Activated CD8-positive, alpha-beta memory T cell treated with anti-CD3 and anti-CD28 coated beads for 48 hours (primary cell): Measurements from ENCODE around the gene PITX1.
"Not testable (repeated sequence)": the region's sequence is repeated elsewhere in the genome, so short reads cannot be mapped to it uniquely, and the experiment has no call there.

Source experiments
- DNase-seq, 3 experiments: peaks; one replicate each; pipeline ENCODE4 v3.0.0-alpha.2; 2020; ENCODE audit warnings: low read depth in 2 of 3, low spot score in 2 of 3

The PITX1 gene

GRCh38 chr5:135033901-135034235, at the start of gene PITX1:
Gene PITX1, minus strand, starts transcription at chr5:135034228. Its CDS starts 347 bp downstream, at chr5:135033881.
- DNase-seq: no peak

GRCh38 chr5:135083334-135083733, 49.3 kb upstream of the PITX1 start:
- DNase-seq: not testable (repeated sequence)

- no peak for DNase-seq
Observed at GRCh38 chr5:135081240-135081639, 47.2 kb upstream of the PITX1 start.

GRCh38 chr5:135079760-135080159, 45.7 kb upstream of the PITX1 start:
- no peak for DNase-seq

- DNase-seq: no peak
Observed at GRCh38 chr5:135079099-135079681, 45.2 kb upstream of the PITX1 start.

- DNase-seq: no peak
Observed at GRCh38 chr5:135076801-135077200, 42.8 kb upstream of the PITX1 start.

- no peak for DNase-seq
Observed at GRCh38 chr5:135076051-135076491, 42.0 kb upstream of the PITX1 start.

- DNase-seq: no peak
Observed at GRCh38 chr5:135075621-135076020, 41.6 kb upstream of the PITX1 start.

GRCh38 chr5:135073761-135074345, 39.8 kb upstream of the PITX1 start:
- no peak for DNase-seq

GRCh38 chr5:135072387-135073281, 38.6 kb upstream of the PITX1 start:
- no peak for DNase-seq

GRCh38 chr5:135071311-135071710, 37.3 kb upstream of the PITX1 start:
- no peak for DNase-seq

- DNase-seq: no peak
Observed at GRCh38 chr5:135069895-135070657, 36.0 kb upstream of the PITX1 start.

- DNase-seq: no peak
Observed at GRCh38 chr5:135069016-135069770, 35.2 kb upstream of the PITX1 start.

- DNase-seq: no peak
Observed at GRCh38 chr5:135067587-135067986, 33.6 kb upstream of the PITX1 start.

- DNase-seq: no peak
Observed at GRCh38 chr5:135066781-135067180, 32.8 kb upstream of the PITX1 start.

- DNase-seq: no peak
Observed at GRCh38 chr5:135065306-135066265, 31.6 kb upstream of the PITX1 start.

GRCh38 chr5:135064235-135064570, 30.2 kb upstream of the PITX1 start:
- no peak for DNase-seq

- no peak for DNase-seq
Observed at GRCh38 chr5:135063511-135064234, 29.6 kb upstream of the PITX1 start.

- no peak for DNase-seq
Observed at GRCh38 chr5:135063056-135063445, 29.0 kb upstream of the PITX1 start.
